H1 (cell line): Measurements from ENCODE around the gene CITED4. TPM values are rescaled to one million over a fixed set of nuclear protein-coding genes. Genes with fewer than 3 reads are reported as not detected.

Experiments used
- ASH2L ChIP-seq: fragments of 200-600, 300-600 bp; sonication (generic); IDR thresholded peaks from one replicate; pipeline ENCODE4 v1.7.1; 2017; ENCODE audit warnings: low read length
- ATF2 ChIP-seq: IDR thresholded peaks from 2 replicates; pipeline ENCODE4 v1.6.1; 2012; ENCODE audit warnings: low read length, inconsistent platforms
- ATF3 ChIP-seq: IDR thresholded peaks from 2 replicates; pipeline ENCODE4 v1.6.1; 2011; ENCODE audit warnings: low read depth, mild to moderate bottlenecking, low read length; ENCODE audit not compliant: insufficient read depth
- CHD7 ChIP-seq: fragments of 300-600 bp; sonication (generic); IDR thresholded peaks from 2 replicates; pipeline ENCODE4 v1.7.1; 2012; ENCODE audit warnings: low read length, moderate library complexity, mild to moderate bottlenecking, inconsistent platforms; ENCODE audit not compliant: insufficient replicate concordance
- HDAC6 ChIP-seq: IDR thresholded peaks from one replicate; pipeline ENCODE4 v1.7.1; 2012; ENCODE audit warnings: low read depth, mild to moderate bottlenecking, inconsistent platforms, low read length, moderate library complexity
- MAFK ChIP-seq: IDR thresholded peaks from 2 replicates; pipeline ENCODE4 v1.6.1; 2012; ENCODE audit warnings: low read depth, mild to moderate bottlenecking, improper control_type of control experiment, low read length
- POLR2A ChIP-seq, 2 experiments: IDR thresholded peaks; 1 replicate in 1 of 2; 2 replicates in 1 of 2; pipeline ENCODE4 v1.6.1; 2011; ENCODE audit warnings: low read depth in 2 of 2, low read length in 2 of 2, mild to moderate bottlenecking in 2 of 2; ENCODE audit errors: control extremely low read depth in 1 of 2
- RNF2 ChIP-seq: fragments of 200-900, 300-1000 bp; sonication (generic); IDR thresholded peaks from 2 replicates; pipeline ENCODE4 v1.7.1; 2016; ENCODE audit warnings: borderline replicate concordance, low read depth, mild to moderate bottlenecking, antibody characterized with exemption, low read length; ENCODE audit not compliant: poor library complexity, severe bottlenecking; ENCODE audit errors: missing control alignments
- YY1 ChIP-seq: IDR thresholded peaks from 2 replicates; pipeline ENCODE4 v1.6.1; 2011; ENCODE audit warnings: low read depth, mild to moderate bottlenecking, low read length
- ZNF274 ChIP-seq: IDR thresholded peaks from 2 replicates; pipeline ENCODE4 v1.7.0; 2012; ENCODE audit warnings: low read length, borderline replicate concordance; ENCODE audit errors: extremely low read depth
- polyA plus RNA-seq, 7 experiments: library from polyadenylated mRNA; depleted of rRNA in 3 of 7; stranded (reverse) in 5 of 7; unstranded in 2 of 7; fragments of >200 nt in 5 of 7; fragments of 200-250 nt in 2 of 7; gene quantifications; 1 replicate in 5 of 7; 2 replicates in 1 of 7; 4 replicates in 1 of 7; pipeline versions ENCODE4 v1.2.1 to v1.2.3, GENCODE V29; 2011 to 2013; ENCODE audit warnings: missing spikeins in 2 of 7, mixed read lengths in 2 of 7
- total RNA-seq: library from RNA; stranded (reverse); fragmentation: NEBNext Ultra II Directional; extraction: Animal tissue kit (Norgen Biotek cat#: 25700); gene quantifications from 2 replicates; pipeline ENCODE4 v1.2.1, GENCODE V29; 2021

Gene CITED4
- total and polyA plus RNA-seq, 2 of the 8 experiments (the other 6 are each of a cell fraction or from before 2014, with no cell fraction given), result 5.4 to 16.3 TPM

DNA sequence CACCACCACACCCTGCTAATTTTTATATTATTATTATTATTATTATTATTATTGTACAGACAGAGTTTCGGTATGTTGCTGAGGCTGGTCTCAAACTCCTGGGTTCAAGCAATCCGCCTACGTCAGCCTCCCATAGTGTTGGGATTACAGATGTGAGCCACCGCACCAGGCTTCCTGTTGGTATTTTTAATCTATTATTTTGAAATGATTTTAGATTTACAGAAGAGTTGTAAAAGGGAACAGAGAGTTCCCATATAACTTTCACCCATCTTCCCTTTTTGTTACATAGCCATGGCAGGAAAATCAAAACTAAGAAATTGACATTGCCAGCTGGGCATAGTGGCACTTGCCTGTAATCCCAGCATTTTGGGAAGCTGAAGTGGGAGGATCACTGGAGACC lies 42.9 kb upstream of the CITED4 start (continued):
- TF ChIP-seq CHD7 (no peak), ATF2 (no peak), HDAC6 (no peak), YY1 (no peak), ASH2L (no peak), POLR2A (IDR thresholded peaks at IDR 0.05; ENCODE audit: control extremely low read depth in 1 of 2, low read depth in 2 of 2, low read length in 2 of 2) (no peak), ZNF274 (no peak), RNF2 (no peak), MAFK (no peak), ATF3 (no peak)
